ENCODE measurements around the gene CTLA4.
A peak's percentile ranks its signal among the peaks of the same experiment; 100 is the strongest.
"Not testable (repeated sequence)": the region's sequence is repeated elsewhere in the genome, so short reads cannot be mapped to it uniquely, and the experiment has no call there.

CTLA4 gene

GRCh38 chr2:203857656-203858055 is 9.9 kb upstream of the CTLA4 start:
- no peak for DNase-seq (ENCODE audit: low read depth in 3 of 3)

- DNase-seq (ENCODE audit: low read depth in 3 of 3), result no peak
Measured at GRCh38 chr2:203858176-203858575, 9.4 kb upstream of the CTLA4 start.

- no peak for DNase-seq (ENCODE audit: low read depth in 3 of 3)
Measured at GRCh38 chr2:203859030-203859789, 8.4 kb upstream of the CTLA4 start.

- no peak for DNase-seq (ENCODE audit: low read depth in 3 of 3)
Measured at GRCh38 chr2:203861197-203861596, 6.4 kb upstream of the CTLA4 start.

- no peak for DNase-seq (ENCODE audit: low read depth in 3 of 3)
Measured at GRCh38 chr2:203861607-203862006, 6.0 kb upstream of the CTLA4 start.

- DNase-seq (ENCODE audit: low read depth in 3 of 3), result no peak
Measured at GRCh38 chr2:203869223-203870042, 1.9 kb downstream of the CTLA4 start.

- no peak for DNase-seq (ENCODE audit: low read depth in 3 of 3)
Measured at GRCh38 chr2:203870481-203870880, 2.9 kb downstream of the CTLA4 start.

GRCh38 chr2:203870941-203871340 is 3.4 kb downstream of the CTLA4 start:
- no peak for DNase-seq (ENCODE audit: low read depth in 3 of 3)

- DNase-seq (ENCODE audit: low read depth in 3 of 3), result no peak
Measured at GRCh38 chr2:203871371-203871983, 3.9 kb downstream of the CTLA4 start.

GRCh38 chr2:203873461-203873860 is 5.9 kb downstream of the CTLA4 start:
- no peak for DNase-seq (ENCODE audit: low read depth in 3 of 3)

GRCh38 chr2:203873921-203874631 is 6.5 kb downstream of the CTLA4 start:
- DNase-seq (ENCODE audit: low read depth in 3 of 3), result no peak

GRCh38 chr2:203875471-203875870 is 7.9 kb downstream of the CTLA4 start:
- DNase-seq (ENCODE audit: low read depth in 3 of 3), result no peak

GRCh38 chr2:203876328-203876727 is 8.8 kb downstream of the CTLA4 start:
- no peak for DNase-seq (ENCODE audit: low read depth in 3 of 3)

- DNase-seq (ENCODE audit: low read depth in 3 of 3), result no peak
Measured at GRCh38 chr2:203878063-203878462, 10.5 kb downstream of the CTLA4 start.

GRCh38 chr2:203880557-203881125 is 13.1 kb downstream of the CTLA4 start:
- no peak for DNase-seq (ENCODE audit: low read depth in 3 of 3)

- DNase-seq (ENCODE audit: low read depth in 3 of 3), result not testable (repeated sequence)
Measured at GRCh38 chr2:203881185-203881584, 13.6 kb downstream of the CTLA4 start.

- DNase-seq (ENCODE audit: low read depth in 3 of 3), result no peak
Measured at GRCh38 chr2:203882551-203882950, 15.0 kb downstream of the CTLA4 start.

GRCh38 chr2:203886661-203887151 is 19.1 kb downstream of the CTLA4 start:
- peak in 1 of 3 experiments; percentile 56 for DNase-seq (ENCODE audit: low read depth in 3 of 3)

GRCh38 chr2:203887677-203888076 is 20.1 kb downstream of the CTLA4 start:
- no peak for DNase-seq (ENCODE audit: low read depth in 3 of 3)

GRCh38 chr2:203889542-203889941 is 22.0 kb downstream of the CTLA4 start:
- DNase-seq (ENCODE audit: low read depth in 3 of 3), result no peak

GRCh38 chr2:203889944-203890343 is 22.4 kb downstream of the CTLA4 start:
- no peak for DNase-seq (ENCODE audit: low read depth in 3 of 3)
